GM03348 (cell line): ENCODE measurements around the gene MYO1F.
"Not testable (repeated sequence)": the region's sequence is repeated elsewhere in the genome, so short reads cannot be mapped to it uniquely, and the experiment has no call there.

Experiments
- DNase-seq: peaks from one replicate; pipeline ENCODE4 v3.0.0; 2012; ENCODE audit warnings: low spot score

MYO1F gene

DNA sequence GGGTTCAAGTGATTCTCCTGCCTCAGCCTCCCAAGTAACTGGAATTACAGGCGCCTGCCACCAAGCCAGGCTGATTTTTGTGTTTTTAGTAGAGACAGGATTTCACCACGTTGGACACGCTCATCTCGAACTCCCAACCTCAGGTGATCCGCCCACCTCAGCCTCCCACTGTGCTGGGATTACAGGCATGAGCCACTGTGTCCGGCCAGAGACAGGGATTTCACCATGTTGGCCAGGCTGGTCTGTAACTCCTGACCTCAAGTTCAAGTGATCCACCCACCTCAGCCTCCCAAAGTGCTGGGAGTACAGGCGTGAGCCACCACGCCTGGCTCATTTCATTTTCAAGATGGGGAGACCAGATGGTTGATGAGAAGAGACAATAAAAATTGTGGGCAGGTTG, 12.4 kb downstream of the MYO1F start:
- DNase-seq, result not testable (repeated sequence)

DNA sequence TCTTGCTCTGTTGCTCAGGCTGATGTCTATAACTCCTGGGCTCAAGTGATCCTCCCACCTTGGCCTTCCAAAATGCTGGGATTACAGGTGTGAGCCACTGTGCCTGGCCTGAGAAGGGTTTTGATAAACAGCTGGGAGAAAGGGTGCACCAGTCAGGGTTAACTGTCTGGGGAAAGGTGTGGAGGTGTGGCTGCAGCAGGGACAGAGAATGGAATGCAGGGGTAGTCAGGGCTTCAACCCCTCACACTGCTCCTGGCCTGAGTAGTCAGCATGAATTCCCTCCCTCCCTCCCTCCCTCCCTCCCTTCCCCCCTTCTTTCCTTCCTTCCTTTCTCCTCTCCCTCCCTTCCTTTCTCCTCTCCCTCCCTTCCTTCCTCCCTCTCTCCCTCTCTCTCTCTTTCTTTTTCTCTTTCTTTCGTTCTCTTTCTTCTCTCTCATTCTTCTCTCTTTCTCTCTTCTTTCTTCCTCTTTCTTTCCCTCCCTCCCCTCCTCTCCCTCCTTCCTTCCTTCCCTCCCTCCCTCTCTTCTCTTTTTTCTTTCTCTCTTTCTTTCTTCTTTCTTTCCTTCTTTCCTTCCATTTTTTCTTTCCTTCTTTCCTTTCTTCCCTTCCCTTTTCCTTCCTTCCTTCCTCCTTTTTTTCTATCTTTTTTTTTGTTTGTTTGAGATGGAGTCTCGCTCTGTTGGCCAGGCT, 16.0 kb downstream of the MYO1F start:
- DNase-seq, result no peak

DNA sequence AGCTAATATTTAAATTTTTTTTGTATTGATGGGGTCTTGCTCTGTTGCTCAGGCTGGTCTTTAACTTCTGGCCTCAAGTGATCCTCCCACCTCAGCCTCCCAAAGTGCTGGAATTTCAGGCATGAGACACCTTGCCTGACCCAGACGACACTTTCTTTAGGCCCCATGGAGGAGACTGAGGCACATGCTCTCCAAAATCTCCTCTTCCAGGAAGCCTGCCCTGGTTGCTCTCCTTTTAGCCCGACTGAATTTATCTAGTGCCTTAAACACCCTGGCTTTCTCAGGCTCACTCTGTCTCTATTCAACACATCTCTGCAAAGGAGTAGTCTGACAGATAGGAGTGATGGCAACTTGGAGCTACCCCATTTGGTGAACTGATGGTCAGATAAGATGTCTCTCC, 18.9 kb downstream of the MYO1F start:
- DNase-seq, result no peak

DNA sequence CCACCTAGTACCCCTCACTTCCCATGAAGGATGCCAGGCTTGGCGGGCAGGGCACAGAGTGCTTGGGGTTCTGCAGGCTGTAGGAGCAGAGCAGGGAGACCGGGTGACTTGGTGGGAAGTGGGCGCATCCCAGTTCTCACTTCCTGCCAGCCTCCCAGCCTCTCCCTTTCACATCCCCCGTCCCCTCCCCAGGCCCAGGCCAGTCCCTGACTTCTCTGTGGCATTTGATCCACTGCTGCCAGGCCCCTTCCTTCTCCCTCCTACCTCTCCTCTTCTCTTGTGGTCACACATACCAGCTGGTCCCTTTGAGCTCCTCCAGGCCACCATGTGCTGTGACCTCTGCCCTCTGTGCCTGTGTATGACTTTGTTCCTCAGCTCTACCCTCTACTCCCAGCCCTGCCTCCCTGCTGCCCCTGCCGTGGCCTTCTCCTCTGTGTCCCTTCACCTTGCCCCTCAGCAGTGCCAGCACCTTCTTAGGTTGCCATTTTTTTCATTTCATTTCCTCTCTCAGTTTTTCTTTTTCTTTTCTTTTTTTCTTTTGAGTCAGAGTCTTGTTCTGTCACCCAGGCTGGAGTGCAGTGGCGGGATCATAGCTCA, 19.5 kb downstream of the MYO1F start:
- no peak for DNase-seq

DNA sequence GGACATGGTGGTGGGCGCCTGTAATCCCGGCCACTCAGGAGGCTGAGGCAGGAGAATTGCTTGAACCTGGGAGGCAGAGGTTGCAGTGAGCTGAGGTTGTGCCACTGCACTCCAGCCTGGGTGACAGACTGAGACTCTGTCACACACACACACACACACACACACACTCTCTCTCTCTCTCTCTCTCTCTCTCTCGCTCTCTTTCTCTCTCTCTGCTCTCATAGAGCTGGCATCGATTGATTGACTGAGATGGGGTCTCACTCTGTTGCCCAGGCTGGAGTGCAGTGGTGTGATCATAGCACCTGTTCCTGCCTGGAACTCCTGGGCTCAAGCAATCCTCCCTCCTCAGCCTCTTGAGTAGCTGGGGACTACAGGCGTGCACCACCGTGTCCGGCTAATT, 23.5 kb downstream of the MYO1F start:
- DNase-seq, result not testable (repeated sequence)

DNA sequence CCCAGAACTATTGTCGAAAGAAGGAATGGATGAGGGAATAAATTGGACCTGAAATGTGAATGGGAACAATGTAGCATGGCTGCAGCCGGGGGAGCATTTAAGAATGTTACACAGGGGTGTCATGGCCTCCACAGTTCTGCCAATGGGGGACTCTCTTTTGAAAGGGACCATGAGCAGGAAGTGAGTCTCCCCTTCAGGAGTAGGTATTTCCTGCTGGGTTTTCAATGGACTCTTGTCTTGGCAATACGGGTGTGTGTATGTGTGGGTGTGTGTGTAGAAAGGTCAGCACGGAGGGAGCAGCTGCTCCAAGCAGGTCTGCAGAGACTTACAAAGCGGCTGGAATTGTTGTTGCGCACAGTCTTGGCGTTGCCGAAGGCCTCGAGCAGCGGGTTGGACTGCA, 24.4 kb downstream of the MYO1F start:
- no peak for DNase-seq

DNA sequence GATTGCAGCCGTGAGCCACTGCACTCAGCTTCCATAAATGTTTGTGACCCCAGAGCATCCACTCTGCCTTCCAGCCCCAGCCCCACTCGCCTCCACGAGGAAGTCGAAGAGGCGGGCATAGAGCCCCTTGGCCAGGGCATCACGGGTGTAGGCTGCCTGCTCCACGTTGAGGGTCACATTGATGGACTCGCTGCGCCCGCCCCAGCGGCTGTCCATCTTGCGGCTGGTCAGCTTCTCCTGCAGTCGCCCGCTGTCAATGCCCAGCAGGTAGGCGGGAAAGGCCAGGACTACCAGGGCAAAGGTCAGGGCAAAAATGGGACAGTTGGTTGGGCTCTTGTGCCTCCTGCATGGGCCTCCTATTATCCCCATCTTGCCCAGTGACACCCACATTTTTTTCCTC, 27.2 kb downstream of the MYO1F start:
- no peak for DNase-seq

DNA sequence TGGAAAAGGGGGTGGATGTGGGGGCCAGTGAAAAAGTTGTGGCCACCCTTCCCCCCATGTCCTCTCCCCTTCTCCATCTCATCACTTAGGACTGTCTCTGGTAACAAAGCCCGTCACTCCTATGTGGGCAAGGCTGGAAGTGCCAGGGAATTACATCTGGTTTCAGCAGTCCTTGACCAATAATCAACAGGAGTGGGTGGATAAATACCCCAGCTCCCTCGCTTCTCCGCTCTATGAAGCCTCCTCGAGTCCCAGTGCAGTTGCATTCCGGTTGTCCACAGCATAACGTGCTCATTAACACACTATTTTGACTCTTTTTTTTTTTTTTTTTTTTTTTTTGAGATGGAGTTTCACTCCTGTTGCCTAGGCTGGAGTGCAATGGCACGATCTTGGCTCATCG, 31.5 kb downstream of the MYO1F start:
- DNase-seq, result no peak

DNA sequence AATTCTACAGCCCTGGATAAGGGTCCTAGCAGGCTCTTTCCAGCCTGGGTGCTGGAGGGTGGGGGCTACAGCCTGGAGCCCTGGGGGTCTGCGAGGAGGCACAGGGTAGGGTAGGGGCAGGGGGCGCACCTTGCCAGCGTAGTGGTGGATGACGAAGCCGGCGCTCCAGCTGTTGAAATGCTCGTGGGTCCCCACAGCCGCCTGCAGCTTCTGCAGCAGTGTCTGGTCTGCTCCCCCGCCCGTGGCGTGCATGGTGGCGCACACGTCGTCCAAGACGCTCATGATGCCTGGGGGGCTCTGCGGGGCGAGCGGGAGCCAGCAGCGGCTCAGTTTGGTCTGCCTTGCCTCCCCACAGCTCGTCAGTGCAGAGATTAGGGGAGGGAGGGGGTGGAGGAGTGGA, 33.1 kb downstream of the MYO1F start:
- no peak for DNase-seq

DNA sequence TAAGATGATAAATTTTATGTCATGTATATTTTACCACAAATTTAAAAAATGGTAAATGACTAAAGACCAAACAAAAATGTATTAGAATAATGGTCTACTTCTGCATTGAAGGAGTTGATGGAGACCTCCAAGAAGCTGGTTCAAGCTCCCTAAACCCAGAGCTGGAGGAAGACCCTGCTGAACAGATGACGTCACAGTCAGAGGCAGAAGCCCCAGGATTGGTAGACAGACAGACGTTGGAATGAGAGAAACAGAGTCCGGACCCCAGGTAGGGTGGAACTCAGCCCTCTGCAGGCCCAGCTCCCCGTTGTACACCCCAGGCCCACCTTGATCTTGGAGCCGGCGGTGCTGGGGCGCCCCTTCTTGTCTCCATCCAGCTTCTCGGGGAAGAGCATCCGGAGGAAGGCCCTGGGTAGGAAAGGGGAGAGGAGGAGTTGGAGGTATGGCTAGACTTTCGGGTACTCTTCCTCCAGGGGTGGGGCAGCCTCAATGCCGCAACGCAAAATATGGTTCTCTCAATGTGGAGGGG, 37.6 kb downstream of the MYO1F start:
- DNase-seq, result no peak

DNA sequence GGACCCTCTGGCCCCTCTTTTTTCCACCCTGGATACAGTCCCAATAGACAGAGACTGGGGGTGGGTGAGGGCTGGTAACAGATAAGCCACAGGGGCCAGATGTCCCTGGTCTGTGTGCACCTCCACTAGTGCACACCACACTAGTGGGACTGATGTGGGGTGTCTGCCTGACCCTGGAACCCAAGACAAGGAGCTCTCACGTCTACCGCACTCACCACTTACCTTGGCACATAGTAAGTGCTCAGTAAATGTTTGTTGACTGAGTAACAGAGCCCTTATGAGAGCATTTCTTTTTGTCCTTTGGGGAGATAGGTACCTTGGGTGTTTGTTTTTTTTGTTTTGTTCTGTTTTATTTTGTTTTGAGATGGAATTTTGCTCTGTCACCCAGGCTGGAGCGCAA, 40.1 kb downstream of the MYO1F start:
- no peak for DNase-seq

DNA sequence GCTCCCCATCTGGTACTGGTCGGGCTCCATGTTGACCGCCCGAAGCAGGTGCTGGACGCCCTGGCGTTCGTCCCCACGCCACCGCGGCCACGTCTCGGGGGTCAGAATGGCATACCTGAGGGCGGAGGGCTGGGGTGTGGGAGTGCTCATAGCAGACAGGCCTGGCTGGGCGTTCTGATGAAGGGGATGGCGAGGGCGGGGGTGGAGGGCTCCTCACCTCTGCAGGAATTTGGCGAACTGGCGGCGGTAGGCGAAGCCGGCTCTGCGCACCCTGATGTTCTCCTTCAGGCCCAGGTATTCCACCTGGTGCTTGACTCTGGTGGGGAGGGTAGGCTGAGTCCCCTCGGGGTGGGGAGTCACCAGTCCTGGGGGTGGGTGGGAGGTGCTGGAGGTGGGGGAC, 41.0 kb downstream of the MYO1F start:
- no peak for DNase-seq

DNA sequence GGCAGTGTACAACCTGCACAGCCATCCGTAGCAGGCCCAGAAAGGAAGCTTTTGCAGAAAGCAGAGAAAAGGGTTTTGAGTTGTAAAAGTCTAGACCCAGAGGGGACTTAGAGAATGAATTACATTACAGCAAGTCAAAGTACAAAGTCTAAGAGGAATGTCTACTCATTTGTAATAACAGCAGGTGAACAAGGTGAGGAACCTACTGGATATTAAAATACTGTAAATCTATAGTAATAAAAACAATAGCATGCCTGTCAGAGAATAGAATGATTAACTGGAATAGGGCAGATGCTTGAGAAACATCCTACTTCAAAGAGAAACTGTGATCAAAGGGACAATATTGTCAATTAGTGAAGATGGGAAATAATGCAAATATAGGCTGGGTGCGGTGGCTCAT, 45.0 kb downstream of the MYO1F start:
- DNase-seq, result no peak

DNA sequence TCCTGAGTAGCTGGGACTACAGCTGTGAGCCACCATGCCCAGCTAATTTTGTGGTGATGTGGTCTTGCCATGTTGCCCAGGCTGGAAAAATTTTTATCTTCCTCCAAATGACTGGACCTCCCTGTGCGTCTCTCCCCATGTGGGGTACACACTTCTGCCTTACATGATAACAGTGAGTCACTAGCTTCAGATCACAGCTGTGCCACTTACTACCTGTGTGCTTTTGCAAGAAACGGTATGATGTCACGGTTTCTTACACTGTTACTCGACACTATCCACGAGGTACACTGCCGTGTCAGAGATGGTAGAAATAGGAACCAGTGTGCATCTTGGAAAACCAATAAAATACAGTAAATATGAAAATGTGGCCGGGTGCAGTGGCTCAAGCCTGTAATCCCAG, 45.8 kb downstream of the MYO1F start:
- no peak for DNase-seq

DNA sequence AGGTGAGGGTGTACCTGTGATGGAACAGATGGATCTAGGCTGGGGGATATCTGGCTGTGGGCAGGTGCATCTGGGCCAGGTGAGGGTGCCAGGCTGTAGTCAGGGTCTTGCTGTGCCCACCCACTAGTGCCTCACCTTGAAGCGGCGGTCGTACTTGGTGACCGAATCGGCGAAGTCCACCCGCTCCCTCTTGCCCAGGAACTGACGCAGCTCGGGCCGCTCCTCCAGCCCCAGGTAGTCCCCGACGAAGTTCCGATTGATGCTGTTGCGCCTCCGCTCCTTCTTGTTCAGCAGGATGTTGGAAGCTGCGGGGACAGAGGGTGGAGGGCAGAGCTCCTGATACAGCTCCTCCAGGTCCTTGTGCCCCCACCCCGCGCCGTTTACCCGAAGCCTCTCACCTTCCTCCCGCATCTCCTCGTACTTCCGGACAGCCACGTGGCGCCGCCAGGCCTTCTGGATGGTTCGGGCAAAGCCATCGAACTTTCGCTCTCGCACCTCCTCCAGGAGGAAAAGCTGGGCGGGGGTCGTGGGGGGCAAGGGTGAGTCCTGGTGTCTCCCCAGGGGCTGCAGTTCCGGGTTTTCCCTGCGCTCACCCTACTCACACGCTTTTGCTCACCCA, 47.1 kb downstream of the MYO1F start:
- DNase-seq, result no peak

DNA sequence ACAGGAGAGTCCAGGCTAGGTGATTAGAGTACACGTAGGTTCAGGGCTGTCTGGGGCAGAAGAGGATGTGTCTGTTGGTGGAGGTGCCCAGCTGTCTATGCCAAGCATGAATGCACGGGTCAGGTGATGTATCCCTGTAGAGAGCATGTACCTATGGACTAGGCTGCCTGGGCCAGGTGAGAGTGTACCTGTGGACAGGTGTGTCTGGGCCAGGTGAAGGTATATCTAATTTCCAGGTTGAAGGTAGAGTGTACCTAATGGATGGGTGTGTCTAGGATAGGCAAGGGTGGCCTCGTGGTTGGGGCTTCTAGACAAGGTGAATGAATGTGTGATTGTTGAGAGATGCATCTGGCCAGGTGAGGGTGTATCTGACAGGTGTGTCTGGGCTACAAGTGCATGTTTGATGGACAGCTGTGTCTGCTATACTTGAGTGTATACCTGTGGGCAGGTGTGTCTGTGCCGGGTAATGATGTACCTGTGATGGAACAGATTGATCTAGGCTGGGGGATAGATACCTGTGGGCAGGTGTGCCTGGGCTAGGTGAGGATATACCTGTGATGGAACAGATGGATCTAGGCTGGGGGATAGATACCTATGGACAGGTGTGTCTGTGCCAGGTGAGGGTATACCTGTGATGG, 47.8 kb downstream of the MYO1F start:
- DNase-seq, result no peak

DNA sequence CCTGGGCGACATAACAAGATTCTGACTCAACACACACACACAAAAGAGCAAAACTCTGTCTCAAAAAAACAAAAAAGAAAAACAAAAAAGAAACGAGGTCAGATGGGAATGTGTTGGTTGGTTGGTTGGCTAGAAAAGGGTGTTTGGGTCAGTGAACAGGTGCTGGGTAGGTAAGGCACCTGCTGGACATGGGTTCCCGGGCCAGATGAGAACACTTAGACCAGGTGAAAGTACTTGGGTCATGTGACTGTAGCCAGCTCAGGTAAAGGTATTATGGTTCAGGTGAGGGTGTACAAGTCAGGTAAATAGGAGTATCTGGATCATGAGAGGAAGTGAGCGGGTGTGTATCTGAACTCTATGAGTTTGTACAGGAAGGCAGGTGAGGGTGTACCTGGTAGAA, 48.7 kb downstream of the MYO1F start:
- no peak for DNase-seq

DNA sequence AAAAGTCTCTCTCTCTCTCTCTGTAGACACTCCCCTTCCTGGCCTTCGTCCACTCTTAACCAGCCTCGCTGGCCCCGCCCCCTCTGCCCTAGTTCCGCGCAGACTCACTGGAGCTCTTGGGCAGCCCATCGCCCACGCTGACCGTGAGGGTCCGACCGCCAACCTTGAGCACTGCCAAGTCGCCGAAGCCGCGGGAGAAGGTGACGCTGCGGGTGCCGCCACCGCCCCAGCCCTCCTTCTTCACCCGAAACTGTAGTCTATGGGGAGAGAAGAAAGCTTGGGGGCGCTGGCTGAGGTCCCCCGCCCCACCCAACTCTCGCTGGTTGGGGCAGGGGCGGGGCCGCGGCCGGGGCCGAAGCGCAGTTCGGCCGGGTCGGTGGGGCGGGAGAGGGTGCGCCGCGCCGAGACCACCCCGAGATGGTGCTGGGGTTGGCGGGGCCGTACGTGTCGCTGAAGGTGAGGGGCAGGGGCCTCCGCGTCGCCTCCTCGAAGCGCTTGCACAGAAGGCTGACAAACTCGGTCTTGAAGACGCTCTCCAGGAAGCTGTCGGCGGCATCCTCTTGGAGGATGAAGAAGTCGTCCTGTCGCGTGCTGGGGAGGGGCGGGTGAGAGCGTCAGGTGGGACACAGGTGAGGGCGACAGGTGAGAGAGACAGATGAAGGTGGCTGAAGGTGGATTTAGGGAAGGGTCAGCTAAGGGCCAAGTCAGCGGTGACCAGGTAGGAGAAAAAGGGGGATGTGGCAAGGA, 50.7 kb downstream of the MYO1F start:
- DNase-seq, result peak; percentile 96

DNA sequence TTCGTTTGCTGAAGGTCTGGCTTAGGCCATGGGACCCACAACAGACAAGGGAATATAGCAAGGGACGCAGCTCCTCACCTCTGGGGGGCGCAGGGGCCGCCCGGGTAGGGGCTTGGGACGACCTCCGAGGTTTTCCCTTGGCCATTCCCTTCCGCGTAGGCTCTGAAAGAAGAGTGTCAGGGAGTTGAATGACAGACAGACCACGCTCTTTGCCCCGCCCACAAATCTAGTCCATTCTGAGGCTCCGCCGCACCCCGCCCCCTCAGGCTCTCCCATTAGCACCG, 51.9 kb downstream of the MYO1F start:
- DNase-seq, result no peak

DNA sequence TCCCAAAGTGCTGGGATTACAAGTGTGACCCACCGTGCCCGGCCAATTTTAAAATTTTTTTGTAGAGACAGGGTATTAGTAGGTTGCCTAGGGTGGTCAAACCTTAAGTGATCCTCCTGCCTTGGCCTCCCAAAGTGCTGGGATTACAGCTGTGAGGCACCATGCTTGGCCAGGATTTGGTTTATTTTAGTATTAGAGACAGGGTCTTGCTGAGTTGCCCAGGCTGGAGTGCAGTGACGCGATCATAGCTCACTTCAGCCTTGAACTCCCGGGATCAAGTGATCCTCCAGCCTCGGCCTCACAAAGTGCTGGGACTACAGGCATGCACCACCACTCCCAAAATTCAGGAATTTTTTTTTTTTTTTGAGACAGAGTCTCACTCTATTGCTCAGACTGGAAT, 57.9 kb downstream of the MYO1F start:
- DNase-seq, result no peak

DNA sequence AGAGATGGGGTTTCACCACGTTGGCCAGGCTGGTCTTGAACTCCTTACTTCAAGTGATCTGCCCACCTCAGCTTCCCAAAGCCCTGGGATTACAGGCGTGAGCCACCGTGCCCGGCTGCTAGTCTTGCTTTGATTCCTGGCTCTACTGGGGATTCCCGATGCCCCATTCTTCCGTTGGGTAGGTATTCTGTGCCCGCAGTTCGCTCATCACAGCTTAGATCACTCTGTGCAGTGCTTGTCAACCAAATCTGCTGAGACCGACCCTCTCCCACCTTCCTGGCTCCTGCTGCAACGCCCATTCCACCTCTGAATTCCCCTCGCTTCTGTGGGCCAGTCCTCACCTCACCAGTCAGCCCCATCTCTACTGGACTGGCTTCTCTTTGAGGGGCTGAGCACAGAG, 58.7 kb downstream of the MYO1F start:
- DNase-seq, result no peak

DNA sequence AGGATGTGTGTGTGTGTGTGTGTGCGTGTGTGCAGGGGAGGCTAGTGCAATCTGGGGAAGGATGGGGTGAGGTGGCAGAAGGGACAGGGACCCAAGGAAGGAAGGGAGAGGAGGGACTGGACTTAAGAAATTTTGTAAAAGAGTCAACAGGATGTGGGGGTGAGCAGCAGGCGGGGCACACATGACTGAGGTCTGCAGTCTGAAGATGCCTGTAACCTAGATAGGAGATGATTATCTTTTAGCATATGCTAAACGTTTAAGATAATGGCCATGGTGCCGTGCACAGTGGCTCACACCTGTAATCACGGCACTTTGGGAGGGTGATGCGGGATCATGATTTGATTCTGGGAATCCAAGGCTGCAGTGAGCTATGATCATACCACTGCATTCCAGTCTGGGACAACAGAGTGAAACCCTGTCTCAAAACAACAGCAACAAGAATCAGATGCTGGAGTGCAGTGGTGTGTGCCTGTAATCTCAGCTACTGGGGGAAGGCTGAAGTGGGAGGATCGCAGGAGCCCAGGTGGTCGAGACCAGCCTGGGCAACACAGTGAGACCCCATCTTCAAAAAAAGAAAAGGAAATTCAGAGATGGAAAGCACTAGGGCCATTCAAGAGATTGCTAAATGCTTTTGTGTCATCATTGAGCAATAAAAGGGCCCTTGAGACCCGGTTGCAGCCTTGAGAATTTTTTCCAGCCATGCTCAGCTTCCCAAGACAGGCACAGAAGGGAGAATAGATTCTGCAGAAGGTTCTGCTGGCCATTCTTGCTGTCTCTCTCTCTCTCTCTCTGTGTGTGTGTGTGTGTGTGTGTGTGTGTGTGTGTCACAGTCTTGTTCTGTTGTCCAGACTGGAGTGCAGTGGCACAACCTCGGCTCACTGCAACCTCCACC, 59.4 kb downstream of the MYO1F start:
- DNase-seq, result peak; percentile 57
